GM23338 (cell line): ENCODE results near the gene ADAMTSL2. TPM values are rescaled to one million over a fixed set of nuclear protein-coding genes. Genes with fewer than 3 reads are reported as not detected.

ENCODE experiments used
- ATAC-seq: fragments of 200-7000 bp; cut with Tn5 transposase; 3 replicates; pipeline ENCODE4 v1.9.1; 2020
- DNase-seq: peaks from one replicate; pipeline ENCODE4 v3.0.0-alpha.2; 2015; ENCODE audit warnings: low spot score
- H2AFZ ChIP-seq: fragments of 200-600 bp; sonication (generic); 2 replicates; pipeline ENCODE4 v1.8.0; 2016; ENCODE audit warnings: antibody characterized with exemption, mild to moderate bottlenecking, moderate library complexity
- H3F3A ChIP-seq: fragments of 200-600 bp; sonication (generic); replicated peaks from 2 replicates; pipeline ENCODE4 v1.8.0; 2017; ENCODE audit warnings: antibody characterized with exemption, mixed run types, low read depth
- H3K27ac ChIP-seq: fragments of 200-600 bp; sonication (generic); 2 replicates; pipeline ENCODE4 v1.6.1; 2016; ENCODE audit warnings: low read depth
- H3K27me3 ChIP-seq: fragments of 200-600 bp; sonication (generic); 2 replicates; pipeline ENCODE4 v1.8.0; 2016; ENCODE audit warnings: mild to moderate bottlenecking, mixed run types, moderate library complexity; ENCODE audit not compliant: insufficient read depth
- H3K36me3 ChIP-seq: fragments of 200-600 bp; sonication (generic); 2 replicates; pipeline ENCODE4 v1.8.0; 2016; ENCODE audit warnings: mild to moderate bottlenecking; ENCODE audit not compliant: insufficient read depth
- H3K4me1 ChIP-seq: fragments of 200-600 bp; sonication (generic); 2 replicates; pipeline ENCODE4 v1.8.0; 2016; ENCODE audit warnings: mild to moderate bottlenecking, moderate library complexity; ENCODE audit not compliant: insufficient read depth
- H3K4me2 ChIP-seq: fragments of 200-600 bp; sonication (generic); 2 replicates; pipeline ENCODE4 v1.7.1; 2017; ENCODE audit warnings: mixed run types
- H3K4me3 ChIP-seq: fragments of 200-600 bp; sonication (generic); 2 replicates; pipeline ENCODE4 v1.6.1; 2016; ENCODE audit warnings: mixed run types
- H3K79me2 ChIP-seq: fragments of 200-600 bp; sonication (generic); replicated peaks from 2 replicates; pipeline ENCODE4 v1.8.0; 2017; ENCODE audit warnings: mild to moderate bottlenecking; ENCODE audit not compliant: insufficient read depth
- H3K9me2 ChIP-seq: fragments of 200-600 bp; sonication (generic); 2 replicates; pipeline ENCODE4 v1.8.0; 2017; ENCODE audit not compliant: insufficient read depth
- H4K20me1 ChIP-seq: fragments of 200-600 bp; sonication (generic); replicated peaks from 2 replicates; pipeline ENCODE4 v1.8.0; 2017; ENCODE audit warnings: mild to moderate bottlenecking; ENCODE audit not compliant: insufficient read depth
- H3K27ac Mint-ChIP-seq: 2 replicates; pipeline ENCODE4 v1.8.0; 2020; ENCODE audit warnings: inconsistent platforms, mild to moderate bottlenecking, moderate library complexity, mixed read lengths
- H3K27me3 Mint-ChIP-seq: 3 replicates; pipeline ENCODE4 v1.8.0; 2022; ENCODE audit warnings: low read depth, mild to moderate bottlenecking, moderate library complexity, mixed read lengths, inconsistent platforms; ENCODE audit not compliant: insufficient read depth, poor library complexity
- H3K36me3 Mint-ChIP-seq: 3 replicates; pipeline ENCODE4 v1.8.0; 2021; ENCODE audit warnings: low read depth, mild to moderate bottlenecking, inconsistent platforms, moderate library complexity, mixed read lengths
- H3K4me1 Mint-ChIP-seq: 3 replicates; pipeline ENCODE4 v1.8.0; 2020; ENCODE audit warnings: mild to moderate bottlenecking, inconsistent platforms, mixed read lengths
- H3K4me3 Mint-ChIP-seq: 3 replicates; pipeline ENCODE4 v1.8.0; 2021; ENCODE audit warnings: moderate library complexity, mild to moderate bottlenecking, inconsistent platforms, mixed read lengths
- H3K9me3 Mint-ChIP-seq: 3 replicates; pipeline ENCODE4 v1.8.0; 2020; ENCODE audit warnings: moderate library complexity, mild to moderate bottlenecking, inconsistent platforms, mixed read lengths
- CREB1 ChIP-seq: fragments of 250-450 bp; sonication (Bioruptor Pico); IDR thresholded peaks from 2 replicates; pipeline ENCODE4 v1.5.0; 2020; ENCODE audit warnings: low read depth, mild to moderate bottlenecking, moderate library complexity
- CTCF ChIP-seq, 2 experiments: fragments of 200-600 bp in 1 of 2; sonication (generic) in 1 of 2; conservative IDR thresholded peaks; 2 replicates each; pipeline versions ENCODE4 v1.5.1 to v1.6.1; 2016 to 2017; ENCODE audit warnings: antibody characterized with exemption in 2 of 2, low read depth in 2 of 2, mild to moderate bottlenecking in 2 of 2, moderate library complexity in 1 of 2
- ETS1 ChIP-seq: IDR thresholded peaks from 2 replicates; pipeline ENCODE4 v1.6.1; 2016; ENCODE audit warnings: antibody characterized with exemption
- EZH2 ChIP-seq: fragments of 200-600 bp; sonication (generic); IDR thresholded peaks from one replicate; pipeline ENCODE4 v1.8.0; 2017; ENCODE audit warnings: antibody characterized with exemption, mild to moderate bottlenecking, low read depth; ENCODE audit not compliant: unreplicated experiment
- EZH2phosphoT487 ChIP-seq: fragments of 200-600 bp; sonication (generic); IDR thresholded peaks from one replicate; pipeline ENCODE4 v1.8.1; 2018; ENCODE audit warnings: antibody characterized with exemption; ENCODE audit not compliant: unreplicated experiment
- JUNB ChIP-seq: IDR thresholded peaks from one replicate; pipeline ENCODE4 v1.6.1; 2016; ENCODE audit warnings: antibody characterized with exemption; ENCODE audit not compliant: unreplicated experiment
- NANOG ChIP-seq: IDR thresholded peaks from 2 replicates; pipeline ENCODE4 v1.6.1; 2016; ENCODE audit warnings: antibody characterized with exemption, borderline replicate concordance
- REST ChIP-seq: IDR thresholded peaks from one replicate; pipeline ENCODE4 v1.6.1; 2018; ENCODE audit warnings: antibody characterized with exemption; ENCODE audit not compliant: unreplicated experiment
- STAT1 ChIP-seq: IDR thresholded peaks from one replicate; pipeline ENCODE4 v1.6.1; 2016; ENCODE audit warnings: antibody characterized with exemption; ENCODE audit not compliant: unreplicated experiment
- ZNF114 ChIP-seq: fragments of 250-450 bp; sonication (Bioruptor Pico); IDR thresholded peaks from 2 replicates; pipeline ENCODE4 v1.5.0; 2020; ENCODE audit warnings: mild to moderate bottlenecking, moderate library complexity
- ZNF331 ChIP-seq: fragments of 250-450 bp; sonication (Bioruptor Pico); IDR thresholded peaks from 2 replicates; pipeline ENCODE4 v1.5.0; 2020; ENCODE audit warnings: low read depth, mild to moderate bottlenecking, moderate library complexity
- polyA plus RNA-seq: library from polyadenylated mRNA; unstranded; fragments of >200 nt; fragmentation: Nextera tagmentation; extraction: Ambion mirVana; gene quantifications from 2 replicates; pipeline ENCODE4 v1.2.1, GENCODE V29; 2016
- total RNA-seq: library from RNA; depleted of rRNA; stranded (reverse); fragments of >200 nt; shearing (Covaris generic); gene quantifications from 2 replicates; pipeline ENCODE4 v1.2.3, GENCODE V29; 2014

Gene ADAMTSL2
- total and polyA plus RNA-seq, 2 experiments from 2014 or later, result 0.15 to 0.66 TPM

GRCh38 chr9:133612816-133613215, 78.3 kb downstream of the ADAMTSL2 start (continued):
- TF ChIP-seq ETS1 (no peak), CREB1 (CRISPR knock-in tag) (no peak), EZH2 (no peak), EZH2phosphoT487 (no peak), CTCF (conservative IDR thresholded peaks at IDR 0.05; ENCODE audit: low read depth in 2 of 2) (no peak)

GRCh38 chr9:133613432-133613831, 78.9 kb downstream of the ADAMTSL2 start:
- H3K4me1 Mint-ChIP-seq, result peaks cover 12% of the 10 kb centered on the region
- H3K27ac Mint-ChIP-seq, result no peak overlapping the region
- H3K4me3 Mint-ChIP-seq, result no peak overlapping the region
- Histone ChIP-seq H3K27me3 (peaks cover 4% of the 10 kb centered on the region), H2AFZ (no peak overlapping the region), H3K79me2 (no peaks in the 10 kb centered on the region), H3K36me3 (no peaks in the 10 kb centered on the region), H3K4me2 (no peak overlapping the region), H3K9me2 (no peaks in the 10 kb centered on the region), H4K20me1 (no peaks in the 10 kb centered on the region), H3K27ac (no peak overlapping the region), H3K4me1 (no peaks in the 10 kb centered on the region; the same call in 1 of the 2 replicates), H3F3A (no peaks in the 10 kb centered on the region), H3K4me3 (no peak overlapping the region)
- no peaks in the 10 kb centered on the region for H3K36me3 Mint-ChIP-seq
- peaks cover 14% of the 10 kb centered on the region for H3K27me3 Mint-ChIP-seq
- H3K9me3 Mint-ChIP-seq, result no peaks in the 10 kb centered on the region
- DNase-seq (no peak), ATAC-seq (no peak)
- TF ChIP-seq NANOG (no peak), JUNB (no peak), EZH2 (no peak), REST (no peak), ZNF114 (CRISPR knock-in tag) (no peak), ZNF331 (CRISPR knock-in tag) (no peak), STAT1 (no peak), EZH2phosphoT487 (no peak), CTCF (conservative IDR thresholded peaks at IDR 0.05; ENCODE audit: low read depth in 2 of 2) (no peak)
